ENCODE measurements around the gene CAVIN2.

Gene CAVIN2

GRCh38 chr2:191845876-191846514 lies 893 bp downstream of the CAVIN2 start:
- ChIA-PET POLR2A (no interaction called here), CTCF (interaction anchor here (1.2 to 3.1 kb wide), 3 partner anchors 11 to 317 kb away, joined by 4 to 12 read pairs (median 7); no protein-coding TSS in a partner anchor)
- no peak for TF ChIP-seq CTCF (IDR thresholded peaks at IDR 0.05; ENCODE audit: control extremely low read depth, extremely low read depth, low read depth, missing control alignments)
- DNase-seq (ENCODE audit: extremely low spot score): no peak

DNA sequence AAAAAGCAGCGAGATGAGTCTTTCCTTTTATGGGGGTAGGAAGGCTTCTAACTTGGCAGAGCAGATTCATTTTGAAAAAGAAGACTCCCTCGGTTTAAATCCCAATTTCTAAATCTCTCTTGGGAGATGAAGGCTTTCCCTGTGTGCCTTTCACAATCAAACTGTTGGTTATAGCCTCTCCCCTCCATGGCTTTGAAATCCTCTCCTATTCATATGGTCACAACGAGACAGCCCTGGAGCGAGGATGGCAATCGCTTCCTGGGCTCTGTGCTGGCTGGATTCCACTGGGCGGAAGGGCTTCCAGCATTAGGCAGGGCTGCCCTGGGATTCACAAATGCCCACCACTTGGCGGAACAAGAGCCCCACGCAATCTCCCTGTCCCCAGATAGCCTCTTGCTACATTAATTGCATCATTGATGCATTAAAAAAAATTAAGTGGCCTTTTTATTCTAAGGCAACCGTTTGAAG lies 1.6 kb downstream of the CAVIN2 start:
- ChIA-PET CTCF (interaction anchor here (1.4 to 3.1 kb wide), 2 partner anchors 33 to 317 kb away, joined by 5 to 7 read pairs; no protein-coding TSS in a partner anchor), POLR2A (no interaction called here)
- TF ChIP-seq CTCF (IDR thresholded peaks at IDR 0.05; ENCODE audit: control extremely low read depth, extremely low read depth, low read depth, missing control alignments): no peak
- DNase-seq (ENCODE audit: extremely low spot score): no peak

DNA sequence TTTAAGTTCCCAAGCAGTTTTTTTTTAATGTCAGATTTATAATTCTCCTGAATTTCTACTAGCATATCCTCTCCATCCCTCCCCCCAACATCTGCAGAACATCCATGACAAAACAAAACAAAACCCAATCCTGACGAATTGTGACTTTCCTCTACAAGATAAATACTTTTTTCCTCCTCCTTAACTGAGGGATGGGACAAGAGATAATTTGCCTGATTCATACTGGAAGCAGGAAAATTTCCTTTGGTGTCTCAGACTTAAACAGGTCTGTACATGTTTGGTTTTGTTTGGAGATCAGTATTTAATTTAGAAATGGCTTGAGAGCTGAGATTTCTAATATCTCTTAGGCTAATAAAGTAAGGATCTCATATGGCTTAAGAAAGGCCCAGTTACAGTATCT lies 2.2 kb downstream of the CAVIN2 start:
- CTCF ChIA-PET: interaction anchor here (1.4 to 3.1 kb wide), 2 partner anchors 32 to 318 kb away, joined by 5 to 7 read pairs; no protein-coding TSS in a partner anchor
- no peak for TF ChIP-seq CTCF (IDR thresholded peaks at IDR 0.05; ENCODE audit: control extremely low read depth, extremely low read depth, low read depth, missing control alignments)
- POLR2A ChIA-PET: no interaction called here
- DNase-seq (ENCODE audit: extremely low spot score): no peak

DNA sequence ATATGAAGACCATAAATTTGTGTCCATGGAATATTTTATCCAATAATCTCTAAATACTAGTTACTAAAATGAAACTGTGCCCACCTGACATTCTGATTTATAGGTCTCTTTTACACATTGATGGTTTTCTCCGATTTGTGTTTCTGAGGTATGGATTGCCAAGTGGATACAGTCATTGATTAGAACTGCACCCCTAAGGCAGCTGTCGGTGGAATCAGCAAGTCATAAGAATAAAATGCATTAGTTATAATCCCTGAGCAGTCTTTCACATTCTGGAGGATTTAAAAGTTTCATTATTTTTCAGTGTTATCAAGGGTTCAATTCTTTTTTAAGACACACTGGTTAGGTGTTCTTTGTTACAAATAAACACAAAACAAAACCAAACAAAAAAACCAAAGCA lies 6.0 kb downstream of the CAVIN2 start:
- ChIA-PET POLR2A (no interaction called here), CTCF (interaction anchor here (0.8 to 2.2 kb wide), 6 partner anchors 21 to 322 kb away, joined by 3 to 10 read pairs (median 5); no protein-coding TSS in a partner anchor)
- no peak for DNase-seq (ENCODE audit: extremely low spot score)
- no peak for TF ChIP-seq CTCF (IDR thresholded peaks at IDR 0.05; ENCODE audit: control extremely low read depth, extremely low read depth, low read depth, missing control alignments)

DNA sequence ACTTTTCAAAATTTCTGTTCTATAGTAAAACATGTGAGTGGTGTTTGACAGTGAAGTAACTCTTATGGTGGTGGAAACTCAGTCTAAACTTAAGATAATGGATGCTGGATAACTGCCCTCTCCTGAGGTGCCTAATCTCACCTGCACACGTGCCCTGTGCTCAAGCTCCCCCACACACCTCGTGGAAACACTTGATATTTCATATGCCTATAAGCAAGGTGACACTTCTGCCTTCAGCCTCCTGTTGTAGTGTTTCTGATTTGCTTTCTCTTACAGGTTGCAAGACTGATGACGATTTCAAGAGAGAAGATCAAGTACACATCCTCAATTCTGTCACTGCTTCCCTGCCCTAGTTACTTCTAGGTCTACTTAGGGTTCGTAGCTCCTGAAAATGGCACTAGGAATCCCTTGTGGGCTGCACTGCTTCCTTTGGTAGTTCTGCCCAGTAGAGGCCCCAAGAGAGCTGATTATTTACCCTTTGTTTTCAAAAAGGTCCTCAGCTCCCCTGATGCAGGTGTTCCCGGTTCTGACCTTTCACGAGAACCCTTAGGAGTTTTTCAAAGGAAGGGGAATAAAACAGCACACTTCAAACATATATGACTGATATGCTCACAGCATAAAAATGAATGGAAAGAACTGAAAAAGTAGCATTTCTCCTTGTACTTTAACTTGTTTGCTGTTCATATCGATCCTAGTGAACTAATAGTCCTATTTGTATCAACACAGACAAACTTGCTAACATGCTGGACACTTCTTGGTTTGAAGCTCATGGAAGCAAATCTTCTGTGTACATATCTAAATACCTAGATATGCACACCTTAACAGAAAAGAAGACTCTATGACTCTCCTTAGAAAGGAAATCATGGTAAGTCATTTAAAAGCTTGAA lies 6.7 kb downstream of the CAVIN2 start:
- POLR2A ChIA-PET: no interaction called here
- no peak for DNase-seq (ENCODE audit: extremely low spot score)
- CTCF ChIA-PET: interaction anchor here (0.8 to 3.0 kb wide), 8 partner anchors 9 to 323 kb away, joined by 3 to 11 read pairs (median 4); no protein-coding TSS in a partner anchor
- TF ChIP-seq CTCF (IDR thresholded peaks at IDR 0.05; ENCODE audit: control extremely low read depth, extremely low read depth, low read depth, missing control alignments): no peak

DNA sequence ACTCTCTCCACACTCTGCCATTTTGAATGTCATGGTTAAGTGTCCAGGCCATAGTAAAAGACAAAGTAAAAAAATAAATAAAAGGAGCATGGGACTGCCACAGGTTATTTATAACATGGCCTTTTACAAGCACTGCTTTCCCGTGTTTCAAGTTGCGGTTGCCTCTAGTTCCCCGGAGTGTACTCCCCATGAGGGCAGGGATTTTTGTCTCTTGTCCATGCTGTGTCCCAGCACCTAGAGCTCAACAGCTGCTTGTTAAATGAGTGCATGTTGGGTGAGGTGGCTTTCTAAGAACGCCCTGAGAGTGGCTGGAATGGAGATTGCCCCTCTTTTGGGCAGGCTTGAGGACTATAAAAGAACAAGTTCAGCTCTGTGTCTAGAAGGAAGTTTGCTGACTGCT lies 8.4 kb downstream of the CAVIN2 start:
- DNase-seq (ENCODE audit: extremely low spot score): no peak
- ChIA-PET POLR2A (no interaction called here), CTCF (interaction anchor here (0.8 to 3.0 kb wide), 2 partner anchors 20 to 324 kb away, joined by 3 to 11 read pairs; no protein-coding TSS in a partner anchor)
- no peak for TF ChIP-seq CTCF (IDR thresholded peaks at IDR 0.05; ENCODE audit: control extremely low read depth, extremely low read depth, low read depth, missing control alignments)
